GM21367 (cell line): Measurements from ENCODE around the gene PBRM1.

Experiments
- ATAC-seq: cut with Tn5 transposase; IDR thresholded peaks from one replicate; pipeline ENCODE4 v1.9.1; 2021; ENCODE audit not compliant: unreplicated experiment

The PBRM1 gene

DNA sequence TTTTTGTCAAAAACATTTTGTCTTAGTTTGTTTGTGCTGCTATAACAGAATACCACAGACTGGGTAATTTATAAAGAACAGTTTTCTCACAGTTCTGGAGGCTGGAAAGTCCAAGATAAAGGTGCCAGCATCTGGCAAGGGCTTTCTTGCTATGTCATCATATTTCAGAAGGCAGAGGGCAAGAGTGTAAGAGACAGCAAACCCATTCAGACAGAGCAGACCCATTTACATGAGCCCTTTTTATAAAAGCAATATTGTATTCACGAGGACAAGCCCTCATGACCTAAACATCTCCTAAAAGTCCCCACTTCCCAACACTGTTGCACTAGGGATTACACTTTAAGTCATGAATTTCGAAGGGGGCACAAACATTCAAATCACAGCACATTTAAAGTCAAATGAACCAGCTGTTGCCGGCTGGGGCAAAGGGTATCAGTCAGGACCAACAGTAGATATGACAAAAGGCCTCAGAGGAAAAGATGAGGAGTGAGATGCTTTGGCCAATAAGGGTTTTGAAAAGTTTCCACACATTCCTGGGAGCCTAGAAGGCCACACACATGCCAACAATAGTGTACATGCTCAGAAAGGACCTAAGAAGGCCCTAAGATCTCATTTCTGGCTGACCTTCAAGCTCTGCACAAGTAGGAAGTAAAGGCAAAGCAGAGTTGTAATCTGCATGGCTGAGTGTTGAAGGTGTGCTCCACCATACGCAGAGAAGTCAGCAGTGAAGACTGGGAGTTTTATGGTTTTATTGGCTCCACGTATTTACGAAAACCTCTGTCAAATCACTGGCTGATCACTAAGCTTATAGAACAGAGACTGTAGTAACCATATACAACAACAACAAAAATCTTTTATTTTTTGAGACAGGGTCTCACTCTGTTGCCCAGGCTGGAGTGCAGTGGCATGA lies 111.4 kb downstream of the PBRM1 start:
- ATAC-seq = no peak

DNA sequence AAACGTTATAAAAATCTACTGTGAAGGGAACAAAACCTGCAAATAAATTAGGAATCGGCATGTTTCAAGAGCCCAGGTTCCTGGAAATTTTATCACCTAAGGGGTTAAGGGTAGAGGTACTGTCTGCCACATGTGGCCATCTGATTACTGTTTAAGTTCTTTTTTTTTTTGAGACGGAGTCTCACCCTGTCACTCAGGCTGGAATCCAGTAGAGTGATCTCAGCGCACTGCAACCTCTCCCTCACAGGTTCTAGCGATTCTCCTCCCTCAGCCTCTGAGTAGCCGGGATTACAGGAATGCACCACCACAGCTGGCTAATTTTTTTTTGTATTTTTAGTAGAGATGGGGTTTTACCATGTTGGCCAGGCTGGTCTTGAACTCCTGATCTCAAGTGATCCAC lies 113.5 kb downstream of the PBRM1 start:
- no peak for ATAC-seq

DNA sequence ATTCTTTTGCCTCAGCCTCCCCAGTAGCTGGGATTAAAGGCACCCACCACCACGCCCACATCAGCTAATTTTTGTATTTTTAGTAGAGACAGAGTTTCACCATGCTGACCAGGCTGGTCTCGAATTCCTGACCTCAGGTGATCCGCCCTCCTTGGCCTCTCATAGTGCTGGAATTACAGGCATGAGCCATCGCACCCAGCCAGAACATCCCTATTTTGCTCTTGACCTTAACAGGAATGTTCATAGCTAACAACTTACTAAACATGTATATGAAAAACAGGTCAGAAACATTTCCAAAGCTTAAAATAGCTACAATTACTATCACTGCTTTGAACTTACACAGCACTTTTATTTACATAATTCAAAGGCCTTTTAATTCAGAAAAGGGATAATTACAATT lies 115.6 kb downstream of the PBRM1 start:
- no peak for ATAC-seq

DNA sequence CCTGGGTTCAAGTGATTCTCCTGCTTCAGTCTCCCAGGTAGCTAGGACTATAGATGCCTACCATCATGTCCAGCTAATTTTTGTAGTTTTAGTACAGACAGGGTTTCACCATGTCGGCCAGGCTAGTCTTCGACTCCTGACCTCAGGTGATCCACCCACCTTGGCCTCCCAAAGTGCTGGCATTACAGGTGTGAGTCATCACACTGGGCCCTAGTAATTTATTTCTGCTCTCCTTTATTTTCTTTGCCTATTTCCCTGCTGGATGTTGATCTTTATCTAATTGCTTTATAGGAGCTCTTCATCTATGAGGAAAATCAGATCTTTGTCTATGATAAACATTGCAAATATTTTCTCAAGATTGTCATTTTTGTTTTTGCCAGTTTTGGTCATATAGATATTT lies 117.6 kb downstream of the PBRM1 start:
- no peak for ATAC-seq

DNA sequence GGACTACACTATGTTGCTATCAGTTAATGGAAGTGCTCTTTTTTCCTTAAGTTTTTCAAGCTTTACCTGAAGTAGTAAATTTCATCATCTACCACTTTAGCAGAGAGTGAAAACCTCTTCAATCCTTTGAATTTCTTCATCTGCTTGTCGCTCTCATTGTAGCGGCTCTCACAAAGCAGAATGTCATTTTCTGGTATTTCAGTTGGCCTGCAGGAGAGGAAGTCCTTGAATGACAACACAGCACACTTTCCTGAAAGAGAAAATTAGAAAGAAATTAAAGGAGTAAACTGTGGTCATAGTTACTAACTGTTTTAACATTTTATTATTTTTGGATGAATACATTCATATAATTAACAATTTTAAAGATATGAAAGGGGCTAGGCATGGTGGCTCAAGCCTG lies 121.7 kb downstream of the PBRM1 start:
- no peak for ATAC-seq

DNA sequence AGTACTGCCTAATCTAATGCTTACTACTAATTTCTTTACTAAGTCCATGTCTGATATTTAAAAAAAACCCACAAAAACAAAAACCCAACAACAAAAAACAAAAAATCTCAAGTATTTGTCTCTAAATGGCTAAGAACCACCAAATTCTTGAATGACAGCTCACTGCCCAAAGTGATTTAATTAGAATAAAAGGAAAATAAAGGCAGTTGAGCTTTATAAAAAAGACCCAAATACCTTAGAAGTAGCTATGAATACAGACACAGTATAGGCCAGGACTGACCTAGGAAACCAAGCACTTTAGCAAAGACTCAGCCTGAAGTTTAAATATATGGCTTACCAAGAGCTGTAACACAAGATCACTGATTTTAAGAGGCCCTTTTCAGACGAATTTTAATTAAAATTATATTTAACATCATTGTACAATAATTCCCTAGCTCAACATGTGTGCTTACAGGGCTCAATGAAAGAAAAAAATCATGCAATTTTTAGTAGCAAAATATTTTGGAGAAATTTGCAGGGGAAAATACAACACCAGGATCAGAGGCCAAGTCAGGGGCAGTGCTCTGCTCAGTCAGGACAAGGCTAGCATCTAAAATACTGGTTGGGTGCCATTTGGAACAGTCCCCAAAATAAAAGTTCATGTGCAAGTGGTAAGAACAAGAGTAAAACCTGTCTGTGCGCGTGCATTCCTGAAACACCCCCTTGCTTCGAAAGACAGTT lies 124.5 kb downstream of the PBRM1 start:
- ATAC-seq = no peak

DNA sequence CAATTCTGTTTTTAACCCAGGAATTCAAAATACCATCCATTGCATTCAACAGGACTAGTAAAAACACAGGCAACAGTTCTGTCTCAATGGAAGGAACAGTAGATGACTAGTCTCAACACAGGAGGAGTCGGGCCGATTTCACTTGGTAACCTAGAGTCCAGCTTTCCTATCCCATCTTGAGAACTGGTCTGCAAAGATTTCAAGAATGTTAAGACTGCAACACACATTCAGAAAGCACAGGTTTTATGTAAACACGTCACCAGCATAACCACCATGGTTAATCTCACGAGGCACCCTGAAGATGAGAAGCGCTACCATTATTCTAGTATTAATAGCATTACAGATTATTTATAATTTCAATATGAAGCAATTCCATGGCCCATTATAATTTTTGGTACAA lies 127.3 kb downstream of the PBRM1 start:
- ATAC-seq = no peak

DNA sequence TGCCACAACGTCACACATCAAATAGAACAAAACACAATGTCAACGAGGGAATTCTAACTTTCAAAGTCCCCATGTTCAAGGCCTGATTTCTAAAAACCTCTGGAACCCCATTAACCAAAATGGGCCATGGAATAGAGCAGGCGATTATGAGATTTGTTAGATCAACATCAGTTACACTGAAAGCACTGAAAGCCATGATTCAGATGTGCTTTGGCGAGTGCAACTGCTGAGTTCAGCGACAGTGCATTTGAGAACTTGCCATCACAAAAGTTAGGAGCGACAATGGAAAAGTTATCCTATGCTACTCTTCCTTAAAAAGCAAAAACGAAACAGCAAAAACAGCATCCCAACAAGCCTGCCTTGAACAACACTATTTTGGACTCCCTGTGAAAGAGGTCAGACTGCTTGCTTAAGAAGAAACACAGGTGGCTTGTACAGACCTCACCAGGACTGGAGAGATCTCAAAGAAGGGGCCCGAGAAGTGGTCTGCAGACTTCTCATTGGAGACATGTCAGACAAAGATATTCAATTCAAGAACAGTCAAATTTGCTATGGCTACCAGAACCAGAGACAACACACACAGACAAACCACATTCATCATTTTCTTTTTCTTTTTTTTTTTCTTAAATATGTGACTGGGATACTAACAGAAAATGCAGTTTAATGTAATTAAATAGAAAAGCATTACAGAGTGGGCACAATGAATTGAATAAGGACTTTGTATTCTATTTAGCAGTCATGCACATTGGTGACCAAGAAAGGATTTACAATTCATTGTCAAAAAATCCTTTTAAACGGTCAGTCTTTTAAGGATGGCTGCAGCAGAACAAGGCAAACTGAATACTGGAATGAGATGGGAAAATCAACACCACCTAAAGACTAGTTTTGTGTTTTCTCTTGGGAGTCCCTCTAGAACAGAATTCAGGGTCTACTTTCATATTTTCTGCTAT lies 128.4 kb downstream of the PBRM1 start:
- no peak for ATAC-seq

DNA sequence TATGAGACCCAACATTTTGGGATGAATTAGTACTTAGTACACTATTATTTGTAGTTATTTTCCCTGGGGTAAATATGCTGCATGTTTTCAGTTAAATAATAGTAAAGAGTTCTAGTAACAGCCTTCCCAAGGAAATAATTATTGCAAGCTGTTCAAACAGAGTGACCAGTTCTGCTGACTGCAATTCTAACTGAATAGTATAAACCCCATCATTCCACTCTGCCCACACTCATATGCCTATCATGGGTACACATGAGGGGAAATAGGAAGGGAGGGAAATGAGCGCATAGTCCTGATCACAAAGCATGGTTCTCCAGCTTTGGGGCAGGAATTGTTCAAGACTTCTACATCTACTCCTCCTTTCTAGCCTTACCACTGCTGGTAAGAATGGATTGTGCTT lies 130.7 kb downstream of the PBRM1 start:
- ATAC-seq = no peak

DNA sequence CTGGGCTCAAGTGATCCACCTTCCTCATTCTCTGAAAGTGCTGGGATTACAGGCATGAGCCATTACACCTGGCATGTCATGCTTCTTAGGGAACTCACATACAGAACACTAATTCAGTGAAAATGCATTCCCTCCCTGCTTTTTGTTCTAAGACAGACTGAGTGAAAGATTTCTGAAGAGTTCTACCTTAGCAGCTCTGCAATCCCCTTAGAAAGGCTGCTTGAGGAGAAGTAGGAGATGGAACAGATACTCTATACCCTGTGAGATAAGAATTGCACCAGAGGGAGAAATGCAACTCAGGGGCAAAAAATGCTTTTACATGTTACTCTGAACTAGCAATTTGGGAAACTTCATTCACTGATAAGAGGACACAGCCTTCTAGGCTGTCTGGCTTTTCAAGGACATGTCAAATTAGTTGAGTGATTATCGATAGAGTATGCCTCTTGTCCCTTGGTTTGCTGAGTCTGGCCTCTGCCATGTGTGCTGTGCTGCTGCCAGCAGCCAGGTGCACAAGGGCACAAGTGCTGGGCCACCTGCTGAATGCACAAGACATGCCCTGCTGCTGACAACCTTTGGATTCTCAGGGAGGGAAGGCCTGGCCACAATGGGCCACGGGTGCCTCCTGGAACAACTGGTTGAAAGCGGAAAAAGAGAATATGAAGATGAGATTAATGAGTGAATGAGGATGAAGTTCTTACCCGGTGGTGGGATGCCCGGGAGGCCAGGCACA lies 131.5 kb downstream of the PBRM1 start:
- ATAC-seq = no peak

DNA sequence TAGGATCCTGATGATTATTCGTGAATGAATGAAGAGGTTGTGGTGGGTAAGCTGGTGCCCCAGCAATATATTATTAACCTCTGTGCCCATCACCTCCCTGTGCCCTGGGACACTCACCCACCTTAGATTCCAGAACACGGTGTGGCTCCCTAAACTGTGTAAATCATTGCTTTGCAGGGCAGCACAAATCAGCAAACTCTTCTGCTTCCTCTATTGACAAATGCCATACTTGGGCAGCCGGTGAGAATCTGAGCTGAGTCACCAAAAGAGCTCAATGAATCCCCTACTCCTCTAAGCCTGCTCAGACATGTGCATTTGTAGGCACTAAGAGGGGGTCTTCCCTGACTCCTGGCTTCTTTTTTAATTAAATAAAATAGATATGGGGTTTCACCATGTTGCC lies 133.6 kb downstream of the PBRM1 start:
- no peak for ATAC-seq

DNA sequence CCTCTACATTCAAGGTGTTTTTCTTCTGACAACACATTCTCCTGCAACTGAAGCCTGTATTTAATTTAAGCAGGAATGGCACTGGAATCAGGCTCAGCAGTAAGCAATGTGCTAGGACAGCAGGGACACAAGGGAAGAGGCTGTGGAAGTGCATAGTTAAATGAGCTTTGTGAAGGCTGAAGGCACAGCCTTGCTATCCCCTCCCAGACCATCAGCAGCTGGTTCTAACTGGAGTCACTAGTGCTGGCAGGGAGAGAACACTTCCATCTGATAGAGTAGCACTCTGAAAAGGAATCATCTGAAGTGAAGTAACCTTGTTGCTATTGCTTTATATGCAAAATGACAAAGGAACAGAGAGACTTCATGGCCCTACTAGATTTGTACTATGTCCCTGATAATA lies 134.6 kb downstream of the PBRM1 start:
- no peak for ATAC-seq

DNA sequence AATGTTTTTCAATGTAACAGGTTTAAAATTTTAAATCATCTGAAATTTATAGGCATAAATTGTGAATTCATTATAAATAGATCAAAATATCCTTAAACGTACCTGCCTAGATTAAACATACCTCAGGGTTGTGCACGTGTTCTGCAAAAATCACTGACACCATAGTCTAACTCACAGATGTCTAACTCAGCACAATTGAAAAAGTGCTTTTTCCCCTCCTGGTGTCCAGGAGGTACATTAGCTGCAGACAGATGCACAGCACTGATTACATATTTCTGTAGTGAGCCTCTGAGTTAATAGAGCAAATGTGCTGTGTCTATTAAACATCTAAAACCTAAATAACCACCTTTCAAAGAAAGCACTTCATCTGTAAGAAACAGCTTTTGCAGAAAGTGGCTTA lies 138.6 kb downstream of the PBRM1 start:
- no peak for ATAC-seq

DNA sequence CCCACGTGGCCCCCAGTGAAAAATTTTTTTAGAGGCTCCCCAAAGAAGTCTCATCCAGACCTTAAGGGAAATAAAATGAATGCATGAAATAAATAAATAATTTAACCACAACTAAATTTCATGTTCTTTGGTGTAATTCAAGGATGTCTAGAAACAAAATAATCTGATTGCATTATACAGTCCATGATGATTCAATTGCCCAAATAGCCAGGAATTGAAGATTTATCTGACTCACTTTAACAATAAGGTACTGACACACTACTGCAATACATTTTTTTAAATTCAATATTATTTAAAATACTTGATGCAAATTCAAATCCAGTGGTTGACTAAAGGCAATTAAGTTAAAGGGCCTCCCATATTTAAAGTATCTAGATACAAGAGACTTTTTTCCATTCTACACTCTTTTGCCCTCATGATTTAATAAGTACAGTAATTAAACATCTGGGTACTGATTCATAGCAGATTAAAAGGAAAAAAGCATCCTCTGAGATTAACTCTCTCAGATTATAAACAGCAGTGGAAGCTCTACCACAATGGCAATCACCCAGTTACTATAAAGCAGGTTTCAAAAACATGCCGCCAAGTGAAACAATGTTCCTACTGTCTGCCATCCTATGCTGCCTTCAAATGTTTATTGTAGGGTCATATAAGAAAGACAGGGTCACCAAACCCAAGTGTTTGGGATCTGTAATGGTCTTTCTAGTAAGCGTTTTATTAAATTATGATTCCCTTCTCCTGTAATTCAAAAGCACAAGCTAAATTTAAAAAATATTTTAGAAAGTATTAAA lies 139.4 kb downstream of the PBRM1 start:
- ATAC-seq = no peak

DNA sequence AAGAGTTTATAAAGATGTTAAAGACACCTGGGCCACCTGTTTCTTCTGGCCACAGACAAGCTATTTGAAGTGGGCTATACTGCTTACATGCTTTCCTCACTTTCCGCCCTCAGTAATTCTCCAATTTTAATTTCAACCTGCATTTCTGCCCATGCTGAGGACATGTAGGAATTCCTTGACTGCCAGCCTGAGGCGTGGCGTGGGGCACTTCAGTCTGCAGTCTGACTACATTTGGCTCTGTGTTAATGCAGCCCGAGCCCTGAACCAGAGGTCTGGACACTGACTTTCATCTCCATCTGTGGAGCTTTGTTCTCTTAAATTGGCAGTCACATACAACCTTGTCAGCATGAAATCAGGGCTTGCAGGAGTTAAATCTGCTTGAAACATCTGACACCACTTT lies 140.8 kb downstream of the PBRM1 start:
- no peak for ATAC-seq

DNA sequence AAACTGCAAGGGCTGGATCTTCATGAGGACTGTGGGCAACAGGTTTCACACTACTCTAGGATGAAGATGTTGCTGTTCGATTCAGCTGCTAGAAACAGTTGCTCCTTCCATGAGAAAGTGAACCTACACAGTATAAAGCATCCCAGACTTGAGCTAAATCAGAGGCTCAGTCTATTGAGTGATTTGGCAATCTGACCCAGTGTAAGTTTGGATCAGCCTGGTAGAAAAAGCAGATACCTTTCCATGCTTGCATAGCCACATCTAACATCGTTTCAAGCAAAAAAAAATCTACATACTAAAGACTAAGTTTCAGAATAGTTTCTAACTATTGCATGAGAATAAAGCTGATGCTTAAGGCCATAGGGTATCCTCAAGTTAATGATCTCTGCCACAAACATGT lies 144.7 kb downstream of the PBRM1 start:
- ATAC-seq = no peak

DNA sequence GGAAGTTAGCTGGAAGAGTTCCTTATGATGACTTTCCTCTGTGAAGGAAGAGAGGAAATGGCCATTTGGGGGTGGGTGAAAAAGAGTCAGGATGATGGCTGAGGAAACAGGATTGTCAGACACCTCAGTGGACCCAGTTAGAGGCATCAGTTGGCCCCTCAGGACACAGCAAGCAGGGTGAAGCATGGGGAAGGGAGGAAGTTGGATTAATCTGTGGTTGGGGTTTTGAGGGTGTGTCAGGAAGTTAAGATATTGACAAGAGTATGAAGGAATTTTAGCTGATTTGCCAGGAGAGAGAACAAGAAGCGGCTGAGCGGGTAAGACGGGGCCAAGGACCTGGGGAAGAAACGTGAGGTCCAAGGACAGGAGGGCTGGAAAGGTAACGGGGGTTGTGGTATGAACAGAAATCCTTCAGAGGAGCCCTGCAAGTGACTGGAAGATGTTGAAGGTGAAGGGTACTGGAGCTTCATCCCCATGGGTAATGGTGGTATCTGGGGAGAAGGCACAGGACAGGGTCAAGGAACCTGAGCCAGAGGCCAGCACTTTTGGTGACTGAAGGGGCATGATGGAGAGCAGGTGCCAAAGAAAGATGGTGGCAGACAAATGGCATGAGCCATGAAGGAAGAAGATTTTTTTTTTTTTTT lies 146.6 kb downstream of the PBRM1 start:
- no peak for ATAC-seq

DNA sequence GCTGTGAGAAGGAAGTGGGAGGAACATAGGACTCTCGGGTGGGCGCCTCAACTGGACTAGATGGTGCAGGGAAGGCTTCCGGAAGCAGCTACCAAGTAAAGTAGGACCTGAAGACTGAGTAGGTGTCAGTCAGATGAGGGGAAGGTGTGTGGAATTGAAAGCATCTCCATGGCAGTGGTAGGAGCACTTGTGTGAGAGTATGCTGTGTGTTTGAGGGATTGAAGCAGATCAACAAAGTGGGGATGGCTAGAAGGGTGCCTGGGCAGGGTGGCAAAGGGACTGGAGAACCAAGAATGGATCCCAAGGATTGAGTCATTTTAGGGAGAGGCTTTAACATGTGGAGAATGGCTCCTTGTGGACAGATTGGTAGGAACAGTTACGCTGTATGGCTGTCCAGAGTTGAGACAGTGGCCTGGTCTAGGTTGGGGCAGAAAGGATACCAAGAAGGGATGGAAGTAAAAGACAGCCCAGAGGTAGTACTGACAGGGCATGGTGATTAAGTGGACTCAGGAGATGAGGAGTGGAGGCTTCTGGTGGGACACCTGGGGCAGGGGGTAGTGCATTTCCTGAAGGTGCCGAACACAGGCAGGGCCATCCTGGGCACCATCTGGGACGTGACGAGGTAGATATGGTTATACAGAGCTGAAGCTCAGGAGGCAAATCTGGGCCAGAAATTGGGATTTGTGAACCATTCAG lies 147.8 kb downstream of the PBRM1 start:
- ATAC-seq = no peak

DNA sequence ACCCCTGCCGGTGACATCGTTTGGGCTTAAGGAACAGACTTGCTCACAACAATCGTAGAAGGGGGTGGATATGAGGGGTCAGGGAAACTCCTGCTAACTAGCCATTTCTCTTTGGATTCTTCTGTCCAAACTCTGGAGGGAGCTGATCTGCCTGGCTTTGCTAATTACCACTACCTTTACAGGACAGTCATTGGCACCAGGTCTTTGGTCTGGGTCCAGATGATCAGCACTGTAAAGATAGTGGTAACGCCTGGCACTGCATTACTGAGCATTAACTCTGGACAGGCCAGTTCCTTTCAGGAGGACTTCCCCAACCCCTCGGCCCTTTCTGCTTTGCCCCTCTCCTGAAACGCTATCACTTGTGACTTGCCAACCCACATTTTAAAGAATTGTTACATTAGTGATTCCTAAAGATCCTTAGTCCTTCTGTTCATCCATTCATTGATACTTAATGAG lies 148.5 kb downstream of the PBRM1 start:
- ATAC-seq = no peak
